ENCODE measurements around the gene GDPGP1.

The GDPGP1 gene

GRCh38 chr15:90225504-90226234, 8.3 kb upstream of the GDPGP1 start:
- no peak for DNase-seq (ENCODE audit: low read depth, low spot score)

- no peak for DNase-seq (ENCODE audit: low read depth, low spot score)
Observed at GRCh38 chr15:90227336-90227735, 6.7 kb upstream of the GDPGP1 start.

- DNase-seq (ENCODE audit: low read depth, low spot score), result no peak
Observed at GRCh38 chr15:90227816-90228772, 5.9 kb upstream of the GDPGP1 start.

GRCh38 chr15:90228960-90229359, 5.0 kb upstream of the GDPGP1 start:
- no peak for DNase-seq (ENCODE audit: low read depth, low spot score)

GRCh38 chr15:90230071-90230494, 3.9 kb upstream of the GDPGP1 start:
- no peak for DNase-seq (ENCODE audit: low read depth, low spot score)

- no peak for DNase-seq (ENCODE audit: low read depth, low spot score)
Observed at GRCh38 chr15:90230610-90231009, 3.4 kb upstream of the GDPGP1 start.

- no peak for DNase-seq (ENCODE audit: low read depth, low spot score)
Observed at GRCh38 chr15:90231028-90232017, 2.7 kb upstream of the GDPGP1 start.

GRCh38 chr15:90232196-90232595, 1.8 kb upstream of the GDPGP1 start:
- DNase-seq (ENCODE audit: low read depth, low spot score), result no peak

- no peak for DNase-seq (ENCODE audit: low read depth, low spot score)
Observed at GRCh38 chr15:90232941-90233386, 1.0 kb upstream of the GDPGP1 start.

- peak; percentile 65 for DNase-seq (ENCODE audit: low read depth, low spot score)
Observed at GRCh38 chr15:90233387-90234095, 468 bp upstream of the GDPGP1 start, which contains the start of gene CIB1. Gene CIB1 (minus strand): TSS chr15:90233941. CDS start chr15:90233885, 56 bp downstream.

- DNase-seq (ENCODE audit: low read depth, low spot score), result no peak
Observed at GRCh38 chr15:90239371-90239770, 5.4 kb downstream of the GDPGP1 start.

- DNase-seq (ENCODE audit: low read depth, low spot score), result no peak
Observed at GRCh38 chr15:90240856-90241255, 6.8 kb downstream of the GDPGP1 start.

GRCh38 chr15:90241343-90242192, 7.6 kb downstream of the GDPGP1 start:
- DNase-seq (ENCODE audit: low read depth, low spot score), result no peak

GRCh38 chr15:90243943-90244639, 10.1 kb downstream of the GDPGP1 start:
- DNase-seq (ENCODE audit: low read depth, low spot score), result no peak

- DNase-seq (ENCODE audit: low read depth, low spot score), result no peak
Observed at GRCh38 chr15:90248789-90249202, 14.8 kb downstream of the GDPGP1 start.

GRCh38 chr15:90249203-90249863, 15.3 kb downstream of the GDPGP1 start, which contains the start of gene TTLL13:
Gene TTLL13 (plus strand): TSS chr15:90249556. CDS start chr15:90250631, 1,075 bp downstream.
- DNase-seq (ENCODE audit: low read depth, low spot score), result no peak

GRCh38 chr15:90257776-90258175, 23.8 kb downstream of the GDPGP1 start:
- DNase-seq (ENCODE audit: low read depth, low spot score), result no peak

GRCh38 chr15:90259524-90259923, 25.5 kb downstream of the GDPGP1 start:
- DNase-seq (ENCODE audit: low read depth, low spot score), result no peak
